PC-3 (cell line): ENCODE results near the gene DNAL4. TPM values are rescaled to one million over a fixed set of nuclear protein-coding genes. Genes with fewer than 3 reads are reported as not detected.

ENCODE experiments used
- ATAC-seq: fragments of 200-7000 bp; cut with Tn5 transposase; 2 replicates; pipeline ENCODE4 v1.9.1; 2020; ENCODE audit warnings: mild to moderate bottlenecking, moderate library complexity
- BruUV-seq: library from RNA; stranded (reverse); fragments of 400-500 nt; replicated peaks from 2 replicates; lab custom pipeline; 2021; lab: Mats Ljungman, UMichigan
- CTCF ChIA-PET: fragments of 300-600 bp; sonication (Branson Sonifier 250); formaldehyde crosslinking; loops from one replicate; lab custom pipeline; 2022; ENCODE audit warnings: antibody characterized with exemption; lab: Charles Lee
- POLR2A ChIA-PET: fragments of 300-600 bp; sonication (Branson Sonifier 250); formaldehyde crosslinking; loops from one replicate; lab custom pipeline; 2022; ENCODE audit warnings: antibody characterized with exemption; ENCODE audit not compliant: unreplicated experiment; lab: Charles Lee
- DNase-seq: peaks from one replicate; pipeline ENCODE4 v3.0.0-alpha.2; 2015
- H2AFZ ChIP-seq: fragments of 300-600 bp; sonication (generic); 2 replicates; pipeline ENCODE4 v1.6.0; 2016; ENCODE audit warnings: antibody characterized with exemption, low read length
- H3F3A ChIP-seq: fragments of 300-600 bp; sonication (generic); one replicate; pipeline ENCODE4 v1.6.0; 2017; ENCODE audit warnings: antibody characterized with exemption, low read length, control low read depth, mild to moderate bottlenecking; ENCODE audit not compliant: unreplicated experiment
- H3K27ac ChIP-seq: fragments of 300-600 bp; sonication (generic); 2 replicates; pipeline ENCODE4 v1.5.1; 2016; ENCODE audit warnings: mild to moderate bottlenecking, low read length
- H3K27me3 ChIP-seq: fragments of 300-600 bp; sonication (generic); 2 replicates; pipeline ENCODE4 v1.6.1; 2016; ENCODE audit warnings: low read length, mixed read lengths
- H3K36me3 ChIP-seq: fragments of 300-600 bp; sonication (generic); 2 replicates; pipeline ENCODE4 v1.6.1; 2016; ENCODE audit warnings: low read depth, mixed run types, low read length, mixed read lengths
- H3K4me1 ChIP-seq: fragments of 300-600 bp; sonication (generic); 2 replicates; pipeline ENCODE4 v1.5.1; 2016; ENCODE audit warnings: low read length; ENCODE audit not compliant: insufficient read depth
- H3K4me2 ChIP-seq: fragments of 300-600 bp; sonication (generic); 2 replicates; pipeline ENCODE4 v1.6.0; 2016; ENCODE audit warnings: low read length
- H3K4me3 ChIP-seq: fragments of 300-600 bp; sonication (generic); 2 replicates; pipeline ENCODE4 v1.5.1; 2016; ENCODE audit warnings: mild to moderate bottlenecking, low read length, mixed read lengths
- H3K79me2 ChIP-seq: fragments of 300-600 bp; sonication (generic); 2 replicates; pipeline ENCODE4 v1.6.1; 2017; ENCODE audit warnings: low read length, mixed read lengths
- H3K9ac ChIP-seq: fragments of 300-600 bp; sonication (generic); 2 replicates; pipeline ENCODE4 v1.6.0; 2016; ENCODE audit warnings: mild to moderate bottlenecking, low read length
- H3K9me2 ChIP-seq: fragments of 300-600 bp; sonication (generic); replicated peaks from 2 replicates; pipeline ENCODE4 v1.6.1; 2016; ENCODE audit warnings: mixed run types, low read length, mixed read lengths
- H3K9me3 ChIP-seq: fragments of 300-600 bp; sonication (generic); 2 replicates; pipeline ENCODE4 v1.6.1; 2016; ENCODE audit warnings: low read length, mixed read lengths
- H4K20me1 ChIP-seq: fragments of 300-600 bp; sonication (generic); 2 replicates; pipeline ENCODE4 v1.6.1; 2016; ENCODE audit warnings: low read length, mixed read lengths
- CTCF ChIP-seq: fragments of 300-600 bp; sonication (generic); conservative IDR thresholded peaks from 2 replicates; pipeline ENCODE4 v1.5.1; 2017; ENCODE audit warnings: antibody characterized with exemption, low read depth, mild to moderate bottlenecking, low read length
- EZH2 ChIP-seq: fragments of 300-600 bp; sonication (generic); IDR thresholded peaks from one replicate; pipeline ENCODE4 v1.6.1; 2017; ENCODE audit warnings: antibody characterized with exemption, mild to moderate bottlenecking, low read length; ENCODE audit not compliant: unreplicated experiment
- EZH2phosphoT487 ChIP-seq: fragments of 300-600 bp; sonication (generic); IDR thresholded peaks from 2 replicates; pipeline ENCODE4 v1.6.1; 2018; ENCODE audit warnings: mild to moderate bottlenecking, antibody characterized with exemption, low read length, borderline replicate concordance
- intact Hi-C: fragments of 100-400 bp; cut with micrococcal nuclease; formaldehyde crosslinking; loops from 2 replicates; pipeline ENCODE4 v1.9.0; 2023
- total RNA-seq: library from RNA; depleted of rRNA; stranded (reverse); fragments of >200 nt; gene quantifications from 2 replicates; pipeline ENCODE4 v1.2.3, GENCODE V29; 2014

The DNAL4 gene
- total RNA-seq, 1 experiment from 2014 or later: 22.5 TPM

GRCh38 chr22:38748487-38749136, 45.3 kb downstream of the DNAL4 start:
- Histone ChIP-seq H3K36me3 (no peaks in the 10 kb centered on the region; the same call in 1 of the 2 replicates), H3K27me3 (no peaks in the 10 kb centered on the region), H3K79me2 (peaks cover 3% of the 10 kb centered on the region), H3K4me1 (peaks cover 2% of the 10 kb centered on the region), H3F3A (no peaks in the 10 kb centered on the region), H3K4me3 (no peak overlapping the region), H3K9me3 (no peaks in the 10 kb centered on the region), H3K4me2 (no peak overlapping the region), H4K20me1 (no peaks in the 10 kb centered on the region), H3K27ac (no peak overlapping the region), H2AFZ (no peak overlapping the region), H3K9ac (no peak overlapping the region), H3K9me2 (no peaks in the 10 kb centered on the region)
- intact Hi-C loops: no loop called here
- POLR2A ChIA-PET: no interaction called here
- TF ChIP-seq EZH2phosphoT487: no peak
- no peak for TF ChIP-seq EZH2
- TF ChIP-seq CTCF: no peak
- no TSS peak for BruUV-seq
- ATAC-seq (no peak), DNase-seq (no peak)
- CTCF ChIA-PET: no interaction called here

- BruUV-seq: no TSS peak
Observed at GRCh38 chr22:38745676-38746460, 48.1 kb downstream of the DNAL4 start.

More at GRCh38 chr22:38745676-38746460, 48.1 kb downstream of the DNAL4 start:
- Histone ChIP-seq H3K36me3 (no peaks in the 10 kb centered on the region; the same call in 1 of the 2 replicates), H3K27me3 (no peaks in the 10 kb centered on the region), H3K4me3 (no peak overlapping the region), H3K9ac (no peak overlapping the region), H3K27ac (no peak overlapping the region), H3K4me1 (no peaks in the 10 kb centered on the region), H3F3A (no peaks in the 10 kb centered on the region), H3K4me2 (no peak overlapping the region), H3K9me2 (no peaks in the 10 kb centered on the region), H4K20me1 (no peaks in the 10 kb centered on the region), H2AFZ (no peak overlapping the region), H3K79me2 (no peaks in the 10 kb centered on the region), H3K9me3 (no peaks in the 10 kb centered on the region)
- ATAC-seq: no peak
- POLR2A ChIA-PET: no interaction called here
- no peak for DNase-seq
- CTCF ChIA-PET: no interaction called here
- TF ChIP-seq CTCF (no peak), EZH2 (no peak), EZH2phosphoT487 (no peak)
- intact Hi-C loops: no loop called here
